SK-N-SH treated with all-trans-retinoic acid at 6 μM for 48 hours (cell line): ENCODE results near the gene KAZALD1.

Experiments used
- ATAC-seq: fragments of 200-7000 bp; cut with Tn5 transposase; 3 replicates; pipeline ENCODE4 v1.9.1; 2020; ENCODE audit warnings: mild to moderate bottlenecking, moderate library complexity
- ARNTL ChIP-seq: fragments of 450-650 bp; formaldehyde crosslinking; IDR thresholded peaks from 2 replicates; pipeline ENCODE4 v1.5.0; 2020; ENCODE audit warnings: low read depth, mild to moderate bottlenecking, moderate library complexity, borderline replicate concordance
- BACH2 ChIP-seq: fragments of 250-450 bp; sonication (Bioruptor Pico); IDR thresholded peaks from 2 replicates; pipeline ENCODE4 v1.9.0; 2021; ENCODE audit warnings: mild to moderate bottlenecking, borderline replicate concordance
- CREB5 ChIP-seq: fragments of 250-450 bp; sonication (Bioruptor Pico); IDR thresholded peaks from 2 replicates; pipeline ENCODE4 v1.5.1; 2020; ENCODE audit warnings: low read depth, mild to moderate bottlenecking, moderate library complexity
- CSDC2 ChIP-seq: fragments of 250-450 bp; sonication (Bioruptor Pico); IDR thresholded peaks from 2 replicates; pipeline ENCODE4 v1.5.0; 2020; ENCODE audit warnings: mild to moderate bottlenecking, moderate library complexity
- ESRRG ChIP-seq: fragments of 250-450 bp; sonication (Bioruptor Pico); IDR thresholded peaks from 2 replicates; pipeline ENCODE4 v1.6.1; 2021; ENCODE audit warnings: mild to moderate bottlenecking
- GLIS3 ChIP-seq: fragments of 250-450 bp; sonication (Bioruptor Pico); IDR thresholded peaks from 2 replicates; pipeline ENCODE4 v1.5.0; 2020; ENCODE audit warnings: mild to moderate bottlenecking, moderate library complexity
- ISL1 ChIP-seq: fragments of 250-450 bp; sonication (Bioruptor Pico); IDR thresholded peaks from 2 replicates; pipeline ENCODE4 v2.1.2; 2022; ENCODE audit warnings: mild to moderate bottlenecking, moderate library complexity
- OSR1 ChIP-seq: fragments of 250-450 bp; sonication (Bioruptor Pico); IDR thresholded peaks from 2 replicates; pipeline ENCODE4 v1.8.0; 2022; ENCODE audit warnings: moderate library complexity, mild to moderate bottlenecking, inconsistent platforms
- PPARA ChIP-seq: fragments of 250-450 bp; sonication (Bioruptor Pico); IDR thresholded peaks from 2 replicates; pipeline ENCODE4 v1.5.0; 2020; ENCODE audit warnings: mild to moderate bottlenecking, borderline replicate concordance
- RARB ChIP-seq: fragments of 250-450 bp; sonication (Bioruptor Pico); IDR thresholded peaks from 2 replicates; pipeline ENCODE4 v1.8.0; 2021; ENCODE audit warnings: mild to moderate bottlenecking, moderate library complexity
- SNAI2 ChIP-seq: fragments of 250-450 bp; sonication (Bioruptor Pico); IDR thresholded peaks from 2 replicates; pipeline ENCODE4 v1.5.0; 2020; ENCODE audit warnings: mild to moderate bottlenecking, moderate library complexity
- TCF4 ChIP-seq: fragments of 250-450 bp; sonication (Bioruptor Pico); IDR thresholded peaks from 2 replicates; pipeline ENCODE4 v1.8.0; 2021; ENCODE audit warnings: mild to moderate bottlenecking, moderate library complexity, borderline replicate concordance
- TOX ChIP-seq: fragments of 250-450 bp; sonication (Bioruptor Pico); IDR thresholded peaks from 2 replicates; pipeline ENCODE4 v1.8.0; 2021; ENCODE audit warnings: mild to moderate bottlenecking, moderate library complexity, borderline replicate concordance
- TSHZ2 ChIP-seq: fragments of 250-450 bp; sonication (Bioruptor Pico); IDR thresholded peaks from 2 replicates; pipeline ENCODE4 v1.5.0; 2020; ENCODE audit warnings: mild to moderate bottlenecking, moderate library complexity
- ZFP3 ChIP-seq: fragments of 250-450 bp; sonication (Bioruptor Pico); IDR thresholded peaks from 2 replicates; pipeline ENCODE4 v1.5.0; 2020; ENCODE audit warnings: mild to moderate bottlenecking, moderate library complexity
- ZFP30 ChIP-seq: fragments of 450-650 bp; formaldehyde crosslinking; IDR thresholded peaks from 2 replicates; pipeline ENCODE4 v1.5.0; 2022; ENCODE audit warnings: mild to moderate bottlenecking, moderate library complexity
- ZNF565 ChIP-seq: fragments of 450-650 bp; formaldehyde crosslinking; conservative IDR thresholded peaks from 2 replicates; pipeline ENCODE4 v1.5.0; 2020; ENCODE audit warnings: low read depth, mild to moderate bottlenecking, moderate library complexity
- ZNF70 ChIP-seq: fragments of 450-650 bp; formaldehyde crosslinking; IDR thresholded peaks from 2 replicates; pipeline ENCODE4 v1.5.0; 2020; ENCODE audit warnings: mild to moderate bottlenecking, moderate library complexity
- ZNF8 ChIP-seq: fragments of 450-650 bp; formaldehyde crosslinking; IDR thresholded peaks from 2 replicates; pipeline ENCODE4 v1.5.0; 2020; ENCODE audit warnings: mild to moderate bottlenecking, moderate library complexity
- TF ChIP-seq, protein P1 (sequence below): fragments of 250-450 bp; sonication (Bioruptor Pico); IDR thresholded peaks from 2 replicates; pipeline ENCODE4 v1.8.0; 2021; ENCODE audit warnings: low read depth, mild to moderate bottlenecking, moderate library complexity, borderline replicate concordance
- TF ChIP-seq, protein P2 (sequence below): fragments of 250-450 bp; sonication (Bioruptor Pico); IDR thresholded peaks from 2 replicates; pipeline ENCODE4 v1.5.1; 2021; ENCODE audit warnings: mild to moderate bottlenecking, moderate library complexity

Gene KAZALD1

GRCh38 chr10:101021239-101021638, 40.5 kb upstream of the KAZALD1 start:
- no peak for ATAC-seq
- TF ChIP-seq SNAI2 (no peak), TSHZ2 (no peak)
- TF ChIP-seq, all 23 proteins: peak for 0

DNA sequence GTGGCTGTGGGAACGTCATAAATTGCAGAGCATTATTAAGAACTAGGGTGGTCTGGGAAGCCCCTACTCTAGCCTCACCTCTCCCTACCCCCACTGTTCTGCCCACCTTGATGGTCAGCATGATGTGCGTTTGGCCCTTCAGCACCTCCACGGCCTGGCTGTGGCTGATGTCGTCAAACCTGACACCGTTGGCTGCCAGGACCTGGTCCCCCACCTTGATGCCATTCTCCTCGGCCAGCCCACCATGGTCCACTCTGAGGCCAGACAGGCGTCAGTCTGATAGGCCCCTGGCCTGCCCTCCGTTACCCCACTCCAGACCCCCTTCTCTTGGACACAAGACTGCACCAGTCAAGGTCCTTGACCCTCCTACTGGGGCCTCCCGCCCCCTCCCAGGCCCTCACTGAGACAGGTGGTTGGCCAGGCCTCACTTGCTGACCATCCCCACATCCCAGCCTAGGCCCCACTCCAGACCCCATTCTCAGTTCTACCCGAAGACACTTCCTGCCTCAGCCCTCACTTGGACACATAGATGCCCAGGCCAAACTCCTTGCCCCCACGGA, 40.0 kb upstream of the KAZALD1 start:
- TF ChIP-seq ARNTL (CRISPR knock-in tag) (no peak), GLIS3 (CRISPR knock-in tag) (no peak), ISL1 (no peak), SNAI2 (no peak), ZNF8 (CRISPR knock-in tag) (no peak), ZFP30 (CRISPR knock-in tag) (no peak), TCF4 (no peak), CREB5 (CRISPR knock-in tag) (no peak), RARB (no peak), ZNF565 (no peak), OSR1 (CRISPR knock-in tag) (no peak), ZFP3 (no peak), TOX (CRISPR knock-in tag) (no peak), PPARA (no peak), BACH2 (CRISPR knock-in tag) (no peak)
- TF ChIP-seq, protein P1, sequence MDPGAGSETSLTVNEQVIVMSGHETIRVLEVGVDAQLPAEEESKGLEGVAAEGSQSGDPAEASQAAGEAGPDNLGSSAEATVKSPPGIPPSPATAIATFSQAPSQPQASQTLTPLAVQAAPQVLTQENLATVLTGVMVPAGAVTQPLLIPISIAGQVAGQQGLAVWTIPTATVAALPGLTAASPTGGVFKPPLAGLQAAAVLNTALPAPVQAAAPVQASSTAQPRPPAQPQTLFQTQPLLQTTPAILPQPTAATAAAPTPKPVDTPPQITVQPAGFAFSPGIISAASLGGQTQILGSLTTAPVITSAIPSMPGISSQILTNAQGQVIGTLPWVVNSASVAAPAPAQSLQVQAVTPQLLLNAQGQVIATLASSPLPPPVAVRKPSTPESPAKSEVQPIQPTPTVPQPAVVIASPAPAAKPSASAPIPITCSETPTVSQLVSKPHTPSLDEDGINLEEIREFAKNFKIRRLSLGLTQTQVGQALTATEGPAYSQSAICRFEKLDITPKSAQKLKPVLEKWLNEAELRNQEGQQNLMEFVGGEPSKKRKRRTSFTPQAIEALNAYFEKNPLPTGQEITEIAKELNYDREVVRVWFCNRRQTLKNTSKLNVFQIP (CRISPR knock-in tag) = no peak
- TF ChIP-seq, protein P2, sequence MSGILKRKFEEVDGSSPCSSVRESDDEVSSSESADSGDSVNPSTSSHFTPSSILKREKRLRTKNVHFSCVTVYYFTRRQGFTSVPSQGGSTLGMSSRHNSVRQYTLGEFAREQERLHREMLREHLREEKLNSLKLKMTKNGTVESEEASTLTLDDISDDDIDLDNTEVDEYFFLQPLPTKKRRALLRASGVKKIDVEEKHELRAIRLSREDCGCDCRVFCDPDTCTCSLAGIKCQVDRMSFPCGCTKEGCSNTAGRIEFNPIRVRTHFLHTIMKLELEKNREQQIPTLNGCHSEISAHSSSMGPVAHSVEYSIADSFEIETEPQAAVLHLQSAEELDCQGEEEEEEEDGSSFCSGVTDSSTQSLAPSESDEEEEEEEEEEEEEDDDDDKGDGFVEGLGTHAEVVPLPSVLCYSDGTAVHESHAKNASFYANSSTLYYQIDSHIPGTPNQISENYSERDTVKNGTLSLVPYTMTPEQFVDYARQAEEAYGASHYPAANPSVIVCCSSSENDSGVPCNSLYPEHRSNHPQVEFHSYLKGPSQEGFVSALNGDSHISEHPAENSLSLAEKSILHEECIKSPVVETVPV (CRISPR knock-in tag) = no peak
- ATAC-seq = no peak

GRCh38 chr10:101022967-101023705, 38.7 kb upstream of the KAZALD1 start:
- ATAC-seq = no peak
- no peak for TF ChIP-seq ARNTL (CRISPR knock-in tag)
- TF ChIP-seq, protein P1 (CRISPR knock-in tag) = no peak
- TF ChIP-seq ZNF70 (CRISPR knock-in tag) = no peak
- TF ChIP-seq GLIS3 (CRISPR knock-in tag) = no peak
- TF ChIP-seq ZFP30 (CRISPR knock-in tag) = no peak
- no peak for TF ChIP-seq CREB5 (CRISPR knock-in tag)
- no peak for TF ChIP-seq TCF4
- TF ChIP-seq TSHZ2 = no peak
- TF ChIP-seq SNAI2 = no peak
- no peak for TF ChIP-seq TOX (CRISPR knock-in tag)
- TF ChIP-seq BACH2 (CRISPR knock-in tag) = no peak
- TF ChIP-seq PPARA = no peak
- no peak for TF ChIP-seq CSDC2 (CRISPR knock-in tag)
- TF ChIP-seq ESRRG (CRISPR knock-in tag) = no peak
- no peak for TF ChIP-seq ZFP3
- no peak for TF ChIP-seq ISL1
- no peak for TF ChIP-seq ZNF8 (CRISPR knock-in tag)
- TF ChIP-seq, all 23 proteins: peak for 0
